OCI-LY3 (cell line): Measurements from ENCODE around the gene ACER2.
"Not testable (repeated sequence)": the region's sequence is repeated elsewhere in the genome, so short reads cannot be mapped to it uniquely, and the experiment has no call there.

Source experiments
- H2AFZ ChIP-seq: fragments of 200-600, 300-600 bp; shearing (Covaris generic); 2 replicates; pipeline ENCODE4 v1.6.0; 2014; ENCODE audit warnings: antibody characterized with exemption, low read depth, low read length
- H3K27ac ChIP-seq: fragments of 200-600, 300-600 bp; sonication (generic); 2 replicates; pipeline ENCODE4 v1.5.1; 2014; ENCODE audit warnings: mild to moderate bottlenecking, low read length, moderate library complexity, mixed read lengths
- H3K27me3 ChIP-seq: fragments of 200-600, 300-600 bp; sonication (generic); 2 replicates; pipeline ENCODE4 v1.6.1; 2014; ENCODE audit warnings: low read depth, low read length, mixed read lengths
- H3K36me3 ChIP-seq: fragments of 200-600, 300-600 bp; sonication (generic); replicated peaks from 2 replicates; pipeline ENCODE3; 2014; ENCODE audit warnings: low read depth, low read length, mixed read lengths
- H3K4me1 ChIP-seq: fragments of 300-600, 200-600 bp; sonication (generic); 2 replicates; pipeline ENCODE4 v1.6.1; 2014; ENCODE audit warnings: low read length, mixed read lengths
- H3K4me2 ChIP-seq: fragments of 200-600, 300-600 bp; sonication (generic); 2 replicates; pipeline ENCODE4 v1.6.1; 2014; ENCODE audit warnings: low read length, mixed read lengths
- H3K4me3 ChIP-seq: fragments of 300-600, 200-600 bp; sonication (generic); 2 replicates; pipeline ENCODE4 v1.5.1; 2014; ENCODE audit warnings: antibody characterized with exemption, mild to moderate bottlenecking, low read length, moderate library complexity
- H3K79me2 ChIP-seq: fragments of 300-600, 200-600 bp; shearing (Covaris generic); 2 replicates; pipeline ENCODE4 v1.6.1; 2014; ENCODE audit warnings: mild to moderate bottlenecking, low read length, mixed read lengths
- H3K9ac ChIP-seq: fragments of 300-600, 200-600 bp; shearing (Covaris generic); 2 replicates; pipeline ENCODE4 v1.6.0; 2014; ENCODE audit warnings: mild to moderate bottlenecking, low read length, moderate library complexity
- H3K9me3 ChIP-seq: fragments of 200-600, 300-600 bp; shearing (Covaris generic); 2 replicates; pipeline ENCODE4 v1.6.1; 2014; ENCODE audit warnings: low read length, mixed read lengths; ENCODE audit not compliant: insufficient read depth
- H4K20me1 ChIP-seq: fragments of 200-600, 300-600 bp; sonication (generic); 2 replicates; pipeline ENCODE4 v1.6.1; 2016; ENCODE audit warnings: low read length, mixed read lengths; ENCODE audit not compliant: insufficient read depth
- EZH2phosphoT487 ChIP-seq: fragments of 200-600 bp; shearing (Covaris generic); IDR thresholded peaks from 2 replicates; pipeline ENCODE4 v1.6.1; 2018; ENCODE audit warnings: antibody characterized with exemption, mixed run types, low read depth
- TF ChIP-seq, protein P1 (sequence below): fragments of 200-600, 300-600 bp; sonication (generic); IDR thresholded peaks from 2 replicates; pipeline ENCODE4 v1.5.1; 2014; ENCODE audit warnings: antibody characterized with exemption, low read length, low read depth

The ACER2 gene

GRCh38 chr9:19410594-19410993 lies 1.8 kb downstream of the ACER2 start:
- no peak overlapping the region for H3K27ac ChIP-seq
- 0 out of 2 replicates have a peak, but pooled peaks cover 3% of the 10 kb centered on the region for H3K4me1 ChIP-seq
- H3K79me2 ChIP-seq: no peaks in the 10 kb centered on the region
- no peaks in the 10 kb centered on the region for H3K36me3 ChIP-seq
- no peak for TF ChIP-seq EZH2phosphoT487
- TF ChIP-seq, protein P1, sequence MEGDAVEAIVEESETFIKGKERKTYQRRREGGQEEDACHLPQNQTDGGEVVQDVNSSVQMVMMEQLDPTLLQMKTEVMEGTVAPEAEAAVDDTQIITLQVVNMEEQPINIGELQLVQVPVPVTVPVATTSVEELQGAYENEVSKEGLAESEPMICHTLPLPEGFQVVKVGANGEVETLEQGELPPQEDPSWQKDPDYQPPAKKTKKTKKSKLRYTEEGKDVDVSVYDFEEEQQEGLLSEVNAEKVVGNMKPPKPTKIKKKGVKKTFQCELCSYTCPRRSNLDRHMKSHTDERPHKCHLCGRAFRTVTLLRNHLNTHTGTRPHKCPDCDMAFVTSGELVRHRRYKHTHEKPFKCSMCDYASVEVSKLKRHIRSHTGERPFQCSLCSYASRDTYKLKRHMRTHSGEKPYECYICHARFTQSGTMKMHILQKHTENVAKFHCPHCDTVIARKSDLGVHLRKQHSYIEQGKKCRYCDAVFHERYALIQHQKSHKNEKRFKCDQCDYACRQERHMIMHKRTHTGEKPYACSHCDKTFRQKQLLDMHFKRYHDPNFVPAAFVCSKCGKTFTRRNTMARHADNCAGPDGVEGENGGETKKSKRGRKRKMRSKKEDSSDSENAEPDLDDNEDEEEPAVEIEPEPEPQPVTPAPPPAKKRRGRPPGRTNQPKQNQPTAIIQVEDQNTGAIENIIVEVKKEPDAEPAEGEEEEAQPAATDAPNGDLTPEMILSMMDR: no peak
- H2AFZ ChIP-seq: no peak overlapping the region
- H3K4me3 ChIP-seq: no peak overlapping the region
- no peaks in the 10 kb centered on the region for H3K9me3 ChIP-seq
- H3K9ac ChIP-seq: no peak overlapping the region
- no peak overlapping the region for H3K4me2 ChIP-seq
- peaks cover 12% of the 10 kb centered on the region for H3K27me3 ChIP-seq
- no peaks in the 10 kb centered on the region for H4K20me1 ChIP-seq

DNA sequence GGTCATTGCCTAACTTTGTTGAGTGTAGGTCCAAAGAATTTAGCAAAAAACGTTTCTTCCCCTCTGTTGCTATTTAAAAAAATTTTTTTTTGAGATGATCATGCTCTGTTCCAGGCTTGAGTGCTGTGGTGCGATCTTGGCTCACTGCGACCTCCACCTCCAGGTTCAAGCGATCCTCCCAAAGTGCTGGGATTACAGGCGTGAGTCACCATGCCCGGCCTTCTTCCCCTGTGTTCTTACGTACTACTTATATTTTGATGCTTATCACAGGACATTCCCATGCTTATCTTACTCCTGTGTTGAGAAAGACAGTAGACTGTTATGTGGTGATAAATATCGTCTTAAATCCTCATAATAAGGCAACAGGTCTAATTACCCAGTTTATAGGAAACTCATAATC lies 2.5 kb downstream of the ACER2 start:
- no peaks in the 10 kb centered on the region for H3K9me3 ChIP-seq
- TF ChIP-seq EZH2phosphoT487: no peak
- TF ChIP-seq, protein P1: no peak
- no peak overlapping the region for H2AFZ ChIP-seq
- no peaks in the 10 kb centered on the region for H4K20me1 ChIP-seq
- 0 out of 2 replicates have a peak, but pooled peaks cover 3% of the 10 kb centered on the region for H3K4me1 ChIP-seq
- no peak overlapping the region for H3K27ac ChIP-seq
- H3K79me2 ChIP-seq: no peaks in the 10 kb centered on the region
- H3K4me2 ChIP-seq: no peak overlapping the region
- H3K4me3 ChIP-seq: no peak overlapping the region
- H3K36me3 ChIP-seq: no peaks in the 10 kb centered on the region
- H3K27me3 ChIP-seq: peaks cover 12% of the 10 kb centered on the region
- H3K9ac ChIP-seq: no peak overlapping the region

DNA sequence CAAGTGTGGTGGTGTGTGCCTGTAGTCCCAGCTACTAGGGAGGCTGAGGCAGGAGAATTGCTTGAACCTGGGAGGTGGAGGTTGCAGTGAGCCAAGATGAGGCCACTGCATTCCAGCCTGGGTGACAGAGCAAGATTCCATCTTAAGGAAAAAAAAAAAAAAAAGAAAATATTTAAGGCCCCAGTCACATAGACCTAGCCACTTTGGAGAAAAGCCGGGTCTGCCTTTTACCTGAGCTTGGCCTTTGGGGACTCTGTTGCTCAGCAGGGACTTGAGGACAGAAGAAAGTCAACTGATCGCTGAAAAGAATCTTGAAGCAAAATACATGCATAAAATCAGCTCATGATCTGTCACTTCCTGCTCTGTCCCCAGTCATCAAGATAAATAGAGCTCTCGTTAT lies 4.6 kb downstream of the ACER2 start:
- H3K36me3 ChIP-seq, H3K4me3 ChIP-seq, H2AFZ ChIP-seq, H3K9me3 ChIP-seq, H3K27ac ChIP-seq, H3K9ac ChIP-seq, H3K4me1 ChIP-seq, H4K20me1 ChIP-seq, H3K4me2 ChIP-seq, H3K79me2 ChIP-seq: not testable (repeated sequence)
- H3K27me3 ChIP-seq: peaks cover 12% of the 10 kb centered on the region

- no peak overlapping the region for H3K4me3 ChIP-seq
- H2AFZ ChIP-seq: no peak overlapping the region
- no peaks in the 10 kb centered on the region for H3K36me3 ChIP-seq
- no peaks in the 10 kb centered on the region for H3K79me2 ChIP-seq
- no peaks in the 10 kb centered on the region for H3K4me1 ChIP-seq
- H3K27me3 ChIP-seq: no peaks in the 10 kb centered on the region
- no peak overlapping the region for H3K4me2 ChIP-seq
- no peak for TF ChIP-seq EZH2phosphoT487
- TF ChIP-seq, protein P1: no peak
- H3K9ac ChIP-seq: no peak overlapping the region
- H4K20me1 ChIP-seq: no peaks in the 10 kb centered on the region
- H3K27ac ChIP-seq: no peak overlapping the region
- no peaks in the 10 kb centered on the region for H3K9me3 ChIP-seq
Observed at GRCh38 chr9:19416143-19416542, 7.3 kb downstream of the ACER2 start.

DNA sequence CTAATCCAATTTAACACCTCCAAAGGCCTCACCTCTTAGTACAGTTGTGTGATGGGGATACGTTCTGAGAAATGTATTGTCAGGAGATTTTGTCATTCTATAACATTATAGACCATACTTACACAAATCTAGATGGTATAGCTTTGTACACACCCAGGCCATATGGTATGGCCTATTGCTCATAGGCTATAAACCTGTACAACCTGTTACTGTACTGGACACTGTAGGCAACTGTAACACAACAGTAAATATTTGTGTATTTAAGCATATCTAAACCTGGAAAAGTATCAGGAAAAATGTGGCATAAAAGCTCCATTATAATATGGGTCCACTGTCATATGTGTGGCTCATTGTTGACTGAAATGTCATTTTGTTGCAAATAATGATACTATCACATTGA lies 12.1 kb downstream of the ACER2 start:
- Histone ChIP-seq H3K4me2 (no peak overlapping the region), H3K79me2 (no peaks in the 10 kb centered on the region), H3K9me3 (no peaks in the 10 kb centered on the region), H2AFZ (no peak overlapping the region), H3K27ac (no peak overlapping the region), H3K4me1 (no peaks in the 10 kb centered on the region), H3K4me3 (no peak overlapping the region), H3K27me3 (no peaks in the 10 kb centered on the region), H3K9ac (no peak overlapping the region), H3K36me3 (no peaks in the 10 kb centered on the region), H4K20me1 (no peaks in the 10 kb centered on the region)
- TF ChIP-seq, protein P1: no peak
- TF ChIP-seq EZH2phosphoT487: no peak
